MCF 10A (cell line): ENCODE results near the gene RAD51B. TPM values are rescaled to one million over a fixed set of nuclear protein-coding genes. Genes with fewer than 3 reads are reported as not detected.

Source experiments
- Bru-seq: library from RNA; stranded (reverse); fragments of 400-500 nt; gene quantifications from one replicate; lab custom pipeline; 2021; lab: Mats Ljungman, UMichigan
- BruChase-seq, 2 experiments: library from RNA; stranded (reverse); fragments of 400-500 nt; gene quantifications; one replicate each; lab custom pipeline; 2021; lab: Mats Ljungman, UMichigan
- BruUV-seq: library from RNA; stranded (reverse); fragments of 400-500 nt; replicated peaks from 2 replicates; lab custom pipeline; 2021; lab: Mats Ljungman, UMichigan
- CTCF ChIA-PET: fragments of 300-600 bp; sonication (Branson Sonifier 250); formaldehyde crosslinking; extraction: SDS; loops from one replicate; lab custom pipeline; 2021; ENCODE audit warnings: antibody characterized with exemption, inconsistent platforms; lab: Yijun Ruan, JAX
- POLR2A ChIA-PET: fragments of 300-600, 350-650 bp; sonication (Branson Sonifier 250); formaldehyde crosslinking; extraction: SDS; loops from one replicate; lab custom pipeline; 2020; ENCODE audit warnings: antibody characterized with exemption, inconsistent platforms; lab: Yijun Ruan, JAX
- DNase-seq: peaks from one replicate; pipeline ENCODE4 v3.0.0-alpha.2; 2018; ENCODE audit not compliant: unreplicated experiment
- H3K27ac Mint-ChIP-seq: one replicate; pipeline ENCODE4 v1.8.0; 2022; ENCODE audit warnings: mild to moderate bottlenecking, low read depth, mixed read lengths; ENCODE audit not compliant: unreplicated experiment
- H3K27me3 Mint-ChIP-seq: one replicate; pipeline ENCODE4 v1.8.0; 2022; ENCODE audit warnings: mixed read lengths; ENCODE audit not compliant: insufficient read depth, unreplicated experiment
- H3K36me3 Mint-ChIP-seq: one replicate; pipeline ENCODE4 v1.8.0; 2022; ENCODE audit warnings: mild to moderate bottlenecking, moderate library complexity, mixed read lengths; ENCODE audit not compliant: insufficient read depth, unreplicated experiment
- H3K4me1 Mint-ChIP-seq: one replicate; pipeline ENCODE4 v1.8.0; 2022; ENCODE audit warnings: mixed read lengths; ENCODE audit not compliant: insufficient read depth, unreplicated experiment
- H3K4me3 Mint-ChIP-seq: one replicate; pipeline ENCODE4 v1.8.0; 2022; ENCODE audit warnings: mild to moderate bottlenecking, moderate library complexity, mixed read lengths; ENCODE audit not compliant: unreplicated experiment
- H3K9me3 Mint-ChIP-seq: one replicate; pipeline ENCODE4 v1.8.0; 2022; ENCODE audit warnings: mixed read lengths; ENCODE audit not compliant: unreplicated experiment
- intact Hi-C: fragments of 100-400 bp; cut with micrococcal nuclease; formaldehyde crosslinking; loops from 2 replicates; pipeline ENCODE4 v1.14.1; 2022
- long read RNA-seq: library from polyadenylated mRNA; stranded (forward); transcript quantifications from one replicate; pipeline ENCODE4 v2.0.0, GENCODE V29; 2022
- total RNA-seq: library from RNA; stranded (reverse); gene quantifications from 2 replicates; pipeline ENCODE4 v1.2.3, GENCODE V29; 2022
- TF ChIP-seq, protein P1 (sequence below): fragments of 200-600 bp; IDR thresholded peaks from one replicate; pipeline ENCODE4 v1.8.0; 2022; ENCODE audit warnings: antibody characterized with exemption, mild to moderate bottlenecking; ENCODE audit not compliant: unreplicated experiment

RAD51B gene
- total RNA-seq (14.6 and 21.3 TPM in 2 replicates), Bru-seq, nascent RNA (percentile 57 among the genes with signal in this experiment), BruChase-seq, experiment 1, labeled RNA remaining after a 6-hour chase (percentile 61 among the genes with signal in this experiment), BruChase-seq, experiment 2, labeled RNA remaining after a 2-hour chase (percentile 63 among the genes with signal in this experiment)
- long read RNA-seq, partial matches to known transcripts = 0 of 6 reads
- long read RNA-seq, other reads (novel, unspliced or antisense) = 5 of 6 reads

GRCh38 chr14:67819563-67820421 is at the start of gene RAD51B:
TSS of gene RAD51B (plus strand) at chr14:67819779.
- peak; percentile 87 for DNase-seq
- H3K9me3 Mint-ChIP-seq = no peaks in the 10 kb centered on the region
- ChIA-PET POLR2A (interaction anchor here (0.5 to 0.9 kb wide), 4 partner anchors 14 to 1588 kb away, joined by 3 to 5 read pairs (median 4); no protein-coding TSS in a partner anchor), CTCF (interaction anchor here (1.0 kb wide), 1 partner anchor 18 kb away, joined by 3 read pairs; no protein-coding TSS in a partner anchor)
- peak within 1 kb of the TSS; percentile 95 for H3K4me3 Mint-ChIP-seq
- BruUV-seq = no TSS peak
- intact Hi-C loops = loop anchor here (5.0 kb wide), 1 partner anchor 217 kb away; the partner anchor contains the start of gene PIGH
- TF ChIP-seq, protein P1, sequence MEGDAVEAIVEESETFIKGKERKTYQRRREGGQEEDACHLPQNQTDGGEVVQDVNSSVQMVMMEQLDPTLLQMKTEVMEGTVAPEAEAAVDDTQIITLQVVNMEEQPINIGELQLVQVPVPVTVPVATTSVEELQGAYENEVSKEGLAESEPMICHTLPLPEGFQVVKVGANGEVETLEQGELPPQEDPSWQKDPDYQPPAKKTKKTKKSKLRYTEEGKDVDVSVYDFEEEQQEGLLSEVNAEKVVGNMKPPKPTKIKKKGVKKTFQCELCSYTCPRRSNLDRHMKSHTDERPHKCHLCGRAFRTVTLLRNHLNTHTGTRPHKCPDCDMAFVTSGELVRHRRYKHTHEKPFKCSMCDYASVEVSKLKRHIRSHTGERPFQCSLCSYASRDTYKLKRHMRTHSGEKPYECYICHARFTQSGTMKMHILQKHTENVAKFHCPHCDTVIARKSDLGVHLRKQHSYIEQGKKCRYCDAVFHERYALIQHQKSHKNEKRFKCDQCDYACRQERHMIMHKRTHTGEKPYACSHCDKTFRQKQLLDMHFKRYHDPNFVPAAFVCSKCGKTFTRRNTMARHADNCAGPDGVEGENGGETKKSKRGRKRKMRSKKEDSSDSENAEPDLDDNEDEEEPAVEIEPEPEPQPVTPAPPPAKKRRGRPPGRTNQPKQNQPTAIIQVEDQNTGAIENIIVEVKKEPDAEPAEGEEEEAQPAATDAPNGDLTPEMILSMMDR = no peak
- peaks cover 6% of the 10 kb centered on the region for H3K36me3 Mint-ChIP-seq
- no peaks in the 10 kb centered on the region for H3K27me3 Mint-ChIP-seq
- H3K4me1 Mint-ChIP-seq = peaks cover 21% of the 10 kb centered on the region
- peak within 1 kb of the TSS; percentile 80 for H3K27ac Mint-ChIP-seq

DNA sequence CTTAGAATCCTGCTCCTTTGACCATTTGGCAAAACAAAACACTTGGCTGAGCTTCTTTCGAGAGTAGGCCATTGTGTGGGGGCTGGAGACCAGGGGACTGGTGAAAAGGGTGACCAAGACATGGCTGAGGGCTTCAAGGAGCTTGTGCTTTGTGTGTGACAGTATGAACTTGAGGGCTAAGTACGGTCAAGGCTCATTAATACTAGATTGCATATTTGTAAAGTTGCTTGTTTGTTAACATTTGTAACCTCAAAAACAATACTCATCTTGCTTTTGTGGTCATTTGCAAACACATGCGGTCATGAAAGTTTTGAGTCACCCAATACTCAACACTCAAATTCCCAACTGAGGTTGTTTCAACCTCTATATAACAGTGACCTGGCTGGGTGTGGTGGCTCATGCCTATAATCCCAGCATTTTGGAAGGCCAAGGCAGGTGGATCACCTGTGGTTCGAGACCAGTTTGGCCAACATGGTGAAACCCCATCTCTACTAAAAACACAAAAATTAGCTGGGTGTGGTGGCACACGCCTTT is 45.7 kb upstream of the RAD51B start:
- H3K27me3 Mint-ChIP-seq = no peaks in the 10 kb centered on the region

DNA sequence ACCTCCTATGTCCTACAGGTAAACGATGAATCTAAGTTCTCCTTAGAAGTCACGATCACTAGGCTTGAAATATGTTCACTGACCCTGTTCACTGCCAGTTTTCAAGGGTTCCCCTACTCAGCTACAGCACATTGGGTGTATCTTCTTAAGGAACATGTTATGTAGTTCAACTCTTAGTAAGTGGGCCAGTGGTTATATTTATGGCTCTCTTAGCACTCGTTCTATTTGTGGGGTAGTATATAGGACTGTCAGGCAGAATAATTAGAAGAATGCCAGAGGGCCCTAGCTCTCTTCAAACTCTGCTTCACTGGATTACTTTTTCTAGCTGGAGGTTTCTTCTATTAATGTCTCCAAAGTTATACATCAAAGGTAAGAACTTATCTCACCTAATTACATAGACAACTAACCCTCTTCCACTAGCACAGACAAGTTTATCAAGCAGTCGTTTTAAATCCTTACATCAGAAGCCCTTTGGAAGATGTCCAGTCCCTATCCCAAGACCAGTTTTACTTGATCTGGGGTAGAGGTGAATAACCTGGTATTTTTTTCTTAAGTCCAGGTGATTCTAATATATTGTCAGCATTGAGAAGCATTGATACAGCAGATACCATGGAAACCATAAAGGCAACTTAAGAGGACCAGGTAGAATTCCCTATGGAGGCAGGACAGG is 42.8 kb upstream of the RAD51B start:
- no peak overlapping the region for H3K27ac Mint-ChIP-seq
- DNase-seq = no peak
- CTCF ChIA-PET = interaction anchor here (0.6 to 2.0 kb wide), 4 partner anchors 9 to 1087 kb away, joined by 3 to 7 read pairs (median 4); no protein-coding TSS in a partner anchor
- H3K4me1 Mint-ChIP-seq = no peaks in the 10 kb centered on the region
- peaks cover 85% of the 10 kb centered on the region for H3K36me3 Mint-ChIP-seq
- intact Hi-C loops = no loop called here
- no peaks in the 10 kb centered on the region for H3K27me3 Mint-ChIP-seq
- POLR2A ChIA-PET = interaction anchor here (1.4 kb wide), 1 partner anchor 10 kb away, joined by 3 read pairs; no protein-coding TSS in a partner anchor
- TF ChIP-seq, protein P1 = no peak
- no peak overlapping the region for H3K4me3 Mint-ChIP-seq
- no peaks in the 10 kb centered on the region for H3K9me3 Mint-ChIP-seq
- BruUV-seq = no TSS peak

More for the DNA sequence above, 45.7 kb upstream of the RAD51B start:
- no peak overlapping the region for H3K27ac Mint-ChIP-seq
- intact Hi-C loops = no loop called here
- POLR2A ChIA-PET = no interaction called here
- CTCF ChIA-PET = no interaction called here
- peaks cover 75% of the 10 kb centered on the region for H3K36me3 Mint-ChIP-seq
- H3K4me3 Mint-ChIP-seq = no peak overlapping the region
- BruUV-seq = no TSS peak
- TF ChIP-seq, protein P1 = no peak
- no peak for DNase-seq
- no peaks in the 10 kb centered on the region for H3K9me3 Mint-ChIP-seq
- H3K4me1 Mint-ChIP-seq = no peaks in the 10 kb centered on the region
